GM19328 (cell line): ENCODE data around the gene DGLUCY.
A peak's percentile ranks its signal among the peaks of the same experiment; 100 is the strongest.
"Not testable (repeated sequence)": the region's sequence is repeated elsewhere in the genome, so short reads cannot be mapped to it uniquely, and the experiment has no call there.

Experiments used
- ATAC-seq: cut with Tn5 transposase; IDR thresholded peaks from one replicate; pipeline ENCODE4 v1.9.1; 2021; ENCODE audit warnings: mild to moderate bottlenecking, moderate library complexity; ENCODE audit not compliant: unreplicated experiment

DGLUCY gene

GRCh38 chr14:91113829-91114078, at the start of gene DGLUCY:
Gene DGLUCY (plus strand): TSS chr14:91114073. CDS start chr14:91160295, 46,222 bp downstream.
- peak; percentile 68 for ATAC-seq

- no peak for ATAC-seq
These were observed 48.6 kb upstream of the DGLUCY start for GRCh38 chr14:91065266-91065665.

GRCh38 chr14:91067186-91067585, 46.7 kb upstream of the DGLUCY start:
- ATAC-seq: no peak

GRCh38 chr14:91068642-91069041, 45.2 kb upstream of the DGLUCY start:
- no peak for ATAC-seq

GRCh38 chr14:91070572-91070971, 43.3 kb upstream of the DGLUCY start:
- no peak for ATAC-seq

- ATAC-seq: no peak
These were observed 38.3 kb upstream of the DGLUCY start for GRCh38 chr14:91075553-91075952.

- no peak for ATAC-seq
These were observed 35.7 kb upstream of the DGLUCY start for GRCh38 chr14:91078095-91078737.

GRCh38 chr14:91080071-91080470, 33.8 kb upstream of the DGLUCY start:
- ATAC-seq: no peak

GRCh38 chr14:91082282-91082681, 31.6 kb upstream of the DGLUCY start:
- ATAC-seq: no peak

- no peak for ATAC-seq
These were observed 29.4 kb upstream of the DGLUCY start for GRCh38 chr14:91084516-91084915.

GRCh38 chr14:91087470-91087869, 26.4 kb upstream of the DGLUCY start:
- not testable (repeated sequence) for ATAC-seq

- no peak for ATAC-seq
These were observed 25.2 kb upstream of the DGLUCY start for GRCh38 chr14:91088585-91089235.

GRCh38 chr14:91089958-91090535, 23.8 kb upstream of the DGLUCY start:
- no peak for ATAC-seq

GRCh38 chr14:91090743-91091142, 23.1 kb upstream of the DGLUCY start:
- no peak for ATAC-seq

GRCh38 chr14:91092073-91092472, 21.8 kb upstream of the DGLUCY start:
- ATAC-seq: no peak

- ATAC-seq: not testable (repeated sequence)
These were observed 20.0 kb upstream of the DGLUCY start for GRCh38 chr14:91093743-91094472.

GRCh38 chr14:91094772-91095171, 19.1 kb upstream of the DGLUCY start:
- no peak for ATAC-seq

GRCh38 chr14:91095178-91095577, 18.7 kb upstream of the DGLUCY start:
- ATAC-seq: no peak

GRCh38 chr14:91097657-91098056, 16.2 kb upstream of the DGLUCY start:
- ATAC-seq: not testable (repeated sequence)

- no peak for ATAC-seq
These were observed 15.3 kb upstream of the DGLUCY start for GRCh38 chr14:91098591-91098990.

GRCh38 chr14:91100102-91100501, 13.8 kb upstream of the DGLUCY start:
- no peak for ATAC-seq

GRCh38 chr14:91103116-91103515, 10.8 kb upstream of the DGLUCY start:
- no peak for ATAC-seq
